ENCODE results near the gene MRTO4. TPM values are rescaled to one million over a fixed set of nuclear protein-coding genes. Genes with fewer than 3 reads are reported as not detected.
"Not testable (repeated sequence)": the region's sequence is repeated elsewhere in the genome, so short reads cannot be mapped to it uniquely, and the experiment has no call there.

The MRTO4 gene
- total RNA-seq, 4 donors from 2014 or later: 10.0 to 26.2 (median 16.9) TPM

- H3K36me3 ChIP-seq: peaks cover 40 to 98% (median 93%) of the 10 kb centered on the region in 4 donors
- intact Hi-C loops (cut with DNase I): loop anchor here (5.0 kb wide), 2 partner anchors 33 to 58 kb away; no protein-coding TSS in a partner anchor
- H3K4me3 ChIP-seq: no peak overlapping the region
- no peak overlapping the region for H3K27ac ChIP-seq (replicated peaks in 1 of 4)
- H3K9me3 ChIP-seq: no peaks in the 10 kb centered on the region
- H3K27me3 ChIP-seq: no peaks in the 10 kb centered on the region
- 87% methylated on average over 7 of the region's 7 CpGs for WGBS
- no peak for DNase-seq (ENCODE audit: extremely low spot score)
- peaks cover 3 to 9% (median 8%) of the 10 kb centered on the region in 4 donors for H3K4me1 ChIP-seq
- TF ChIP-seq EP300 (IDR thresholded peaks at IDR 0.05) (no peak), POLR2AphosphoS5 (IDR thresholded peaks at IDR 0.05) (no peak)
Measured at GRCh38 chr1:19239876-19240275, 11.7 kb upstream of the MRTO4 start.

GRCh38 chr1:19240673-19241538, 10.7 kb upstream of the MRTO4 start:
- intact Hi-C loops (cut with DNase I): loop anchor here (5.0 kb wide), 2 partner anchors 34 to 59 kb away; no protein-coding TSS in a partner anchor
- DNase-seq (ENCODE audit: extremely low spot score): no peak
- H3K4me3 ChIP-seq: no peak overlapping the region
- H3K27me3 ChIP-seq: no peaks in the 10 kb centered on the region
- peak overlapping the region; percentile 56 to 68 (median 62) for H3K27ac ChIP-seq (replicated peaks in 1 of 4)
- H3K4me1 ChIP-seq: peaks cover 3 to 9% (median 8%) of the 10 kb centered on the region in 4 donors
- WGBS: 53% methylated on average over 7 of the region's 7 CpGs
- peaks cover 40 to 93% (median 85%) of the 10 kb centered on the region in 4 donors for H3K36me3 ChIP-seq
- H3K9me3 ChIP-seq: no peaks in the 10 kb centered on the region
- TF ChIP-seq POLR2A (IDR thresholded peaks at IDR 0.05; ENCODE audit: low read depth): no peak
- no peak for TF ChIP-seq EP300 (IDR thresholded peaks at IDR 0.05)
- peak; percentile 54 to 65 for TF ChIP-seq POLR2AphosphoS5 (IDR thresholded peaks at IDR 0.05)
- peak; percentile 96 to 98 (median 97) for TF ChIP-seq CTCF (IDR thresholded peaks at IDR 0.05)

GRCh38 chr1:19250629-19251304, 838 bp upstream of the MRTO4 start:
- intact Hi-C loops (cut with DNase I): loop anchor here (5.0 to 10.0 kb wide), 2 partner anchors 54 to 412 kb away; partner anchors contain the start of gene HTR6
- WGBS: 12% methylated on average over 14 of the region's 14 CpGs
- Histone ChIP-seq H3K27me3 (no peaks in the 10 kb centered on the region), H3K9me3 (no peaks in the 10 kb centered on the region), H3K36me3 (peaks cover 0 to 22% (median 8%) of the 10 kb centered on the region in 4 donors), H3K4me1 (peaks cover 30 to 47% (median 39%) of the 10 kb centered on the region in 4 donors), H3K4me3 (peak overlapping the region; percentile 77 to 92 (median 86)), H3K27ac (replicated peaks in 1 of 4) (peak overlapping the region; percentile 83 to 94 (median 92))
- DNase-seq (ENCODE audit: extremely low spot score): no peak
- TF ChIP-seq EP300 (IDR thresholded peaks at IDR 0.05): no peak
- TF ChIP-seq POLR2AphosphoS5 (IDR thresholded peaks at IDR 0.05): no peak
- TF ChIP-seq POLR2A (IDR thresholded peaks at IDR 0.05; ENCODE audit: low read depth): no peak
- TF ChIP-seq CTCF (IDR thresholded peaks at IDR 0.05): no peak

- peaks cover 28 to 48% (median 45%) of the 10 kb centered on the region in 4 donors for H3K36me3 ChIP-seq
- no peak overlapping the region for H3K27ac ChIP-seq (replicated peaks in 1 of 4)
- intact Hi-C loops (cut with DNase I): loop anchor here (5.0 to 10.0 kb wide), 2 partner anchors 50 to 408 kb away; partner anchors contain the start of gene HTR6
- no peak for DNase-seq (ENCODE audit: extremely low spot score)
- no peak overlapping the region for H3K4me3 ChIP-seq
- peaks cover 29 to 43% (median 37%) of the 10 kb centered on the region in 4 donors for H3K4me1 ChIP-seq
- TF ChIP-seq CTCF (IDR thresholded peaks at IDR 0.05): no peak
- TF ChIP-seq POLR2A (IDR thresholded peaks at IDR 0.05; ENCODE audit: low read depth): no peak
- no peak for TF ChIP-seq EP300 (IDR thresholded peaks at IDR 0.05)
- TF ChIP-seq POLR2AphosphoS5 (IDR thresholded peaks at IDR 0.05): no peak
- no peaks in the 10 kb centered on the region for H3K27me3 ChIP-seq
- H3K9me3 ChIP-seq: no peaks in the 10 kb centered on the region
Measured at GRCh38 chr1:19254416-19254815, 2.8 kb downstream of the MRTO4 start.

- DNase-seq (ENCODE audit: extremely low spot score): no peak
- TF ChIP-seq POLR2A (IDR thresholded peaks at IDR 0.05; ENCODE audit: low read depth): no peak
- no peak for TF ChIP-seq CTCF (IDR thresholded peaks at IDR 0.05)
- TF ChIP-seq EP300 (IDR thresholded peaks at IDR 0.05): no peak
- no peak for TF ChIP-seq POLR2AphosphoS5 (IDR thresholded peaks at IDR 0.05)
- intact Hi-C loops (cut with DNase I): loop anchor here (10.0 kb wide), 1 partner anchor 50 kb away; no protein-coding TSS in a partner anchor
- Histone ChIP-seq H3K9me3 (no peaks in the 10 kb centered on the region), H3K27ac (replicated peaks in 1 of 4) (no peak overlapping the region), H3K4me1 (peaks cover 24 to 34% (median 30%) of the 10 kb centered on the region in 4 donors), H3K27me3 (no peaks in the 10 kb centered on the region), H3K4me3 (no peak overlapping the region), H3K36me3 (peaks cover 29 to 57% (median 54%) of the 10 kb centered on the region in 4 donors)
- 78% methylated on average over 4 of the region's 4 CpGs for WGBS
Measured at GRCh38 chr1:19255288-19255687, 3.7 kb downstream of the MRTO4 start.

GRCh38 chr1:19256301-19256700, 4.7 kb downstream of the MRTO4 start:
- intact Hi-C loops (cut with DNase I): loop anchor here (10.0 kb wide), 1 partner anchor 48 kb away; no protein-coding TSS in a partner anchor
- H3K27me3 ChIP-seq; H3K4me3 ChIP-seq; H3K9me3 ChIP-seq; DNase-seq (ENCODE audit: extremely low spot score); H3K27ac ChIP-seq (replicated peaks in 1 of 4): not testable (repeated sequence)
- H3K4me1 ChIP-seq: peaks cover 17 to 26% (median 23%) of the 10 kb centered on the region in 4 donors
- WGBS: 100% methylated on average over 3 of the region's 5 CpGs
- H3K36me3 ChIP-seq: peaks cover 29 to 63% (median 60%) of the 10 kb centered on the region in 4 donors
